DND-41 (cell line): ENCODE measurements around the gene SCG5.

ENCODE experiments used
- ATAC-seq: fragments of 200-7000 bp; cut with Tn5 transposase; 3 replicates; pipeline ENCODE4 v1.9.1; 2021; ENCODE audit warnings: low read depth; ENCODE audit not compliant: insufficient read depth
- DNase-seq: peaks from one replicate; pipeline ENCODE4 v3.0.0-alpha.2; 2020
- H2AFZ ChIP-seq: 2 replicates; pipeline ENCODE4 v1.6.0; 2012; ENCODE audit warnings: low read depth, low read length
- H3K27ac ChIP-seq: 2 replicates; pipeline ENCODE4 v1.5.1; 2012; ENCODE audit warnings: low read length, inconsistent platforms
- H3K27me3 ChIP-seq: fragments of 200-600 bp; sonication (generic); 2 replicates; pipeline ENCODE4 v1.6.0; 2012; ENCODE audit warnings: low read length, mild to moderate bottlenecking, inconsistent platforms; ENCODE audit not compliant: insufficient read depth, poor library complexity
- H3K36me3 ChIP-seq: 2 replicates; pipeline ENCODE4 v1.5.1; 2012; ENCODE audit warnings: low read length, inconsistent platforms; ENCODE audit not compliant: insufficient read depth
- H3K4me1 ChIP-seq: 2 replicates; pipeline ENCODE4 v1.5.1; 2012; ENCODE audit warnings: mild to moderate bottlenecking, low read length; ENCODE audit not compliant: insufficient read depth
- H3K4me2 ChIP-seq: 2 replicates; pipeline ENCODE4 v1.6.0; 2012; ENCODE audit warnings: mild to moderate bottlenecking, moderate library complexity, low read length, inconsistent platforms; ENCODE audit not compliant: insufficient read depth
- H3K4me3 ChIP-seq, 2 experiments: fragments of 200-600 bp in 1 of 2; shearing (Covaris generic) in 1 of 2; 2 replicates each; pipeline ENCODE4 v1.5.1; 2012 to 2016; ENCODE audit warnings: inconsistent platforms in 2 of 2, low read length in 2 of 2, mild to moderate bottlenecking in 2 of 2, low read depth in 1 of 2, moderate library complexity in 1 of 2
- H3K79me2 ChIP-seq: 2 replicates; pipeline ENCODE4 v1.6.0; 2012; ENCODE audit warnings: low read length, inconsistent platforms; ENCODE audit not compliant: insufficient read depth
- H3K9ac ChIP-seq: 2 replicates; pipeline ENCODE4 v1.6.0; 2012; ENCODE audit warnings: low read depth, mild to moderate bottlenecking, inconsistent platforms, low read length, moderate library complexity
- H3K9me3 ChIP-seq: 2 replicates; pipeline ENCODE4 v1.5.1; 2012; ENCODE audit warnings: low read length, moderate library complexity, mild to moderate bottlenecking, inconsistent platforms; ENCODE audit not compliant: insufficient read depth, severe bottlenecking
- H4K20me1 ChIP-seq: 2 replicates; pipeline ENCODE4 v1.6.0; 2012; ENCODE audit warnings: low read length; ENCODE audit not compliant: insufficient read depth
- EZH2 ChIP-seq: IDR thresholded peaks from 3 replicates; pipeline ENCODE4 v1.6.1; 2012; ENCODE audit warnings: borderline replicate concordance, low read depth, mild to moderate bottlenecking, moderate library complexity, low read length, inconsistent platforms; ENCODE audit not compliant: severe bottlenecking
- TF ChIP-seq, protein P1 (sequence below): IDR thresholded peaks from 2 replicates; pipeline ENCODE4 v1.5.1; 2012; ENCODE audit warnings: borderline replicate concordance, low read length, moderate library complexity, mild to moderate bottlenecking; ENCODE audit not compliant: poor library complexity, severe bottlenecking; ENCODE audit errors: extremely low read depth

The SCG5 gene

GRCh38 chr15:32690941-32691688 lies 49.6 kb downstream of the SCG5 start:
- DNase-seq (no peak), ATAC-seq (no peak)
- H3K4me1 ChIP-seq: no peaks in the 10 kb centered on the region
- no peak overlapping the region for H3K4me2 ChIP-seq
- H3K36me3 ChIP-seq: no peaks in the 10 kb centered on the region
- no peaks in the 10 kb centered on the region for H3K27me3 ChIP-seq
- no peak overlapping the region for H3K4me3 ChIP-seq
- no peak overlapping the region for H3K9ac ChIP-seq
- no peaks in the 10 kb centered on the region for H3K9me3 ChIP-seq
- no peaks in the 10 kb centered on the region for H4K20me1 ChIP-seq
- H3K79me2 ChIP-seq: no peaks in the 10 kb centered on the region
- no peak overlapping the region for H2AFZ ChIP-seq
- no peak overlapping the region for H3K27ac ChIP-seq
- TF ChIP-seq, protein P1, sequence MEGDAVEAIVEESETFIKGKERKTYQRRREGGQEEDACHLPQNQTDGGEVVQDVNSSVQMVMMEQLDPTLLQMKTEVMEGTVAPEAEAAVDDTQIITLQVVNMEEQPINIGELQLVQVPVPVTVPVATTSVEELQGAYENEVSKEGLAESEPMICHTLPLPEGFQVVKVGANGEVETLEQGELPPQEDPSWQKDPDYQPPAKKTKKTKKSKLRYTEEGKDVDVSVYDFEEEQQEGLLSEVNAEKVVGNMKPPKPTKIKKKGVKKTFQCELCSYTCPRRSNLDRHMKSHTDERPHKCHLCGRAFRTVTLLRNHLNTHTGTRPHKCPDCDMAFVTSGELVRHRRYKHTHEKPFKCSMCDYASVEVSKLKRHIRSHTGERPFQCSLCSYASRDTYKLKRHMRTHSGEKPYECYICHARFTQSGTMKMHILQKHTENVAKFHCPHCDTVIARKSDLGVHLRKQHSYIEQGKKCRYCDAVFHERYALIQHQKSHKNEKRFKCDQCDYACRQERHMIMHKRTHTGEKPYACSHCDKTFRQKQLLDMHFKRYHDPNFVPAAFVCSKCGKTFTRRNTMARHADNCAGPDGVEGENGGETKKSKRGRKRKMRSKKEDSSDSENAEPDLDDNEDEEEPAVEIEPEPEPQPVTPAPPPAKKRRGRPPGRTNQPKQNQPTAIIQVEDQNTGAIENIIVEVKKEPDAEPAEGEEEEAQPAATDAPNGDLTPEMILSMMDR: no peak
- no peak for TF ChIP-seq EZH2

GRCh38 chr15:32691689-32692038 lies 50.2 kb downstream of the SCG5 start:
- Histone ChIP-seq H3K4me2 (no peak overlapping the region), H2AFZ (no peak overlapping the region), H3K4me1 (no peaks in the 10 kb centered on the region), H3K27ac (no peak overlapping the region), H3K79me2 (no peaks in the 10 kb centered on the region), H3K36me3 (no peaks in the 10 kb centered on the region), H3K9me3 (no peaks in the 10 kb centered on the region), H3K27me3 (no peaks in the 10 kb centered on the region), H3K4me3 (no peak overlapping the region), H3K9ac (no peak overlapping the region), H4K20me1 (no peaks in the 10 kb centered on the region)
- ATAC-seq (no peak), DNase-seq (no peak)
- TF ChIP-seq, protein P1: no peak
- TF ChIP-seq EZH2: no peak

DNA sequence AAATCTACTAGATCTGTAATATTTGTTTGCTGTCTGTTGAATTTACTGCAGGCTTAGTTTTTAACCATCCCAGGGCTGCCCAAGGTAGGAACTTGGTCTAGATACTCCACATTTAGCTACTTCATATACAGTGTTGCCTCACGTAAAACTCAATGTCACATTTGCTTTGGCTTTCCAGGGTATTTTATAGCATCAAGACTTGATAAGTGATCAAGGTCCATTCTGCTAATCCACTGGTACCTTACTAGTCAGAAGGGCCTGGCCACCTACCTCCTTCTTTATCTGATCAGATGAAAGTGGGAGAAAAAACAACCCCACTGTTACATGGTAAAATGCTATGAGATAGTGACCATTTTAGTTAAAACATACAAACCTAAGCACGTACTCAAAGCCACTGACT lies 50.8 kb downstream of the SCG5 start:
- H3K4me3 ChIP-seq: no peak overlapping the region
- no peak for TF ChIP-seq EZH2
- TF ChIP-seq, protein P1: no peak
- no peaks in the 10 kb centered on the region for H4K20me1 ChIP-seq
- H3K79me2 ChIP-seq: no peaks in the 10 kb centered on the region
- DNase-seq (no peak), ATAC-seq (no peak)
- no peak overlapping the region for H3K4me2 ChIP-seq
- no peaks in the 10 kb centered on the region for H3K27me3 ChIP-seq
- no peaks in the 10 kb centered on the region for H3K9me3 ChIP-seq
- no peaks in the 10 kb centered on the region for H3K4me1 ChIP-seq
- H3K9ac ChIP-seq: no peak overlapping the region
- H2AFZ ChIP-seq: no peak overlapping the region
- no peak overlapping the region for H3K27ac ChIP-seq
- no peaks in the 10 kb centered on the region for H3K36me3 ChIP-seq
